Nephron progenitor cell (in vitro differentiated cells): ENCODE measurements around the gene WNT2B.

ENCODE experiments used
- DNase-seq: peaks from one replicate; pipeline ENCODE4 v3.0.0; 2021
- H3K27ac Mint-ChIP-seq: 2 replicates; pipeline ENCODE4 v1.8.0; 2021; ENCODE audit warnings: mild to moderate bottlenecking, moderate library complexity, mixed read lengths
- H3K27me3 Mint-ChIP-seq: 2 replicates; pipeline ENCODE4 v1.8.0; 2021; ENCODE audit warnings: mild to moderate bottlenecking, low read depth, mixed read lengths; ENCODE audit not compliant: poor library complexity
- H3K36me3 Mint-ChIP-seq: 2 replicates; pipeline ENCODE4 v1.8.0; 2021; ENCODE audit warnings: low read depth, mixed read lengths
- H3K4me1 Mint-ChIP-seq: 2 replicates; pipeline ENCODE4 v1.8.0; 2021; ENCODE audit warnings: mixed read lengths
- H3K4me3 Mint-ChIP-seq: 2 replicates; pipeline ENCODE4 v1.8.0; 2021; ENCODE audit warnings: mild to moderate bottlenecking, moderate library complexity, mixed read lengths
- H3K9me3 Mint-ChIP-seq: 2 replicates; pipeline ENCODE4 v1.8.0; 2021; ENCODE audit warnings: mild to moderate bottlenecking, moderate library complexity, mixed read lengths
- CTCF ChIP-seq: fragments of 200-600 bp; sonication (generic); IDR thresholded peaks from 2 replicates; pipeline ENCODE4 v1.5.0; 2021; ENCODE audit warnings: antibody characterized with exemption

WNT2B gene

DNA sequence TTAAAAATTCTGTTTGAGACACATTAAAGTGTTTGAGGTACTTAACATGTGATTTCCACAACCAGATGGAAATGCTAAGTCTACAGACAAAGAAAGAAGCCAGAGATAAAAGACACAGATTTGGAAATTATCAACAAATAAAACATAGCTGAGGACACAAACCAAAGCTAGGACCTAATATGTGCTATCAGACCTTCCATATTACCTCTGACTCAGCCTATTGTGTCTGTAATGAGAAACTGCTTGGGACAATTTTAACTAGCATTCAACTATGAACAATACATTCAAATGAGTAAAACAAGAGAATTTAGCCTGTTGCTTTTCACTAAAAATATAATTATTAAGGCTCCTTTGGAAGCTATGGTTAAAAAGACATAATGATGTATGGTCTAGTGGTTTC, 54.6 kb downstream of the WNT2B start:
- H3K4me3 Mint-ChIP-seq = no peak overlapping the region
- no peak for TF ChIP-seq CTCF
- no peaks in the 10 kb centered on the region for H3K9me3 Mint-ChIP-seq
- H3K27ac Mint-ChIP-seq = no peak overlapping the region
- no peaks in the 10 kb centered on the region for H3K4me1 Mint-ChIP-seq
- peaks cover 30% of the 10 kb centered on the region for H3K36me3 Mint-ChIP-seq
- DNase-seq = no peak
- no peaks in the 10 kb centered on the region for H3K27me3 Mint-ChIP-seq

DNA sequence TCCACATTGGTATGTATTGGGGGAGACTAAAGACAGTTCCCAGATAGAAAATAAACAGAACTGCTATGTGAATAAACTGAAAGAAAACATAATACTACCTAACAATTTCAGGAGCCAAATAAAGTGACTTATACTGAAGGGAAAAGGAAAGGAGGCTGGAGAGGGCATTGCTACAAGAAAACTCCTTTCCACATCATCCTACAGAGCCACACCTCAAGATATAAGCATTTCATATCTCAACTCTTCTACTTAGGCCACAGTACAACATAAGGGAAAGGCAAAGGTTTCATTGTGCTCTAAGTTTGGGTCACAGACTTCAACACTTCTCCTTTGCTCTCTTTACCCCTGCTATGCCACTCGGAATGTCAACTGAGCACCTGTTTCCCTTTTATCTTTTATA, 55.3 kb downstream of the WNT2B start:
- Mint-ChIP-seq H3K4me1 (no peaks in the 10 kb centered on the region), H3K27me3 (no peaks in the 10 kb centered on the region), H3K36me3 (peaks cover 34% of the 10 kb centered on the region), H3K9me3 (no peaks in the 10 kb centered on the region), H3K27ac (no peak overlapping the region), H3K4me3 (no peak overlapping the region)
- no peak for TF ChIP-seq CTCF
- DNase-seq = no peak

GRCh38 chr1:112565800-112566199, 57.0 kb downstream of the WNT2B start:
- Mint-ChIP-seq H3K27me3 (no peaks in the 10 kb centered on the region), H3K4me3 (no peak overlapping the region), H3K9me3 (no peaks in the 10 kb centered on the region), H3K36me3 (peaks cover 34% of the 10 kb centered on the region), H3K4me1 (no peaks in the 10 kb centered on the region), H3K27ac (no peak overlapping the region)
- no peak for TF ChIP-seq CTCF
- no peak for DNase-seq

GRCh38 chr1:112575154-112575804, 66.5 kb downstream of the WNT2B start:
- Mint-ChIP-seq H3K4me3 (no peak overlapping the region), H3K36me3 (peaks cover 60% of the 10 kb centered on the region), H3K27me3 (no peaks in the 10 kb centered on the region), H3K9me3 (peaks cover 10% of the 10 kb centered on the region), H3K27ac (no peak overlapping the region), H3K4me1 (no peaks in the 10 kb centered on the region)
- DNase-seq = no peak
- no peak for TF ChIP-seq CTCF

DNA sequence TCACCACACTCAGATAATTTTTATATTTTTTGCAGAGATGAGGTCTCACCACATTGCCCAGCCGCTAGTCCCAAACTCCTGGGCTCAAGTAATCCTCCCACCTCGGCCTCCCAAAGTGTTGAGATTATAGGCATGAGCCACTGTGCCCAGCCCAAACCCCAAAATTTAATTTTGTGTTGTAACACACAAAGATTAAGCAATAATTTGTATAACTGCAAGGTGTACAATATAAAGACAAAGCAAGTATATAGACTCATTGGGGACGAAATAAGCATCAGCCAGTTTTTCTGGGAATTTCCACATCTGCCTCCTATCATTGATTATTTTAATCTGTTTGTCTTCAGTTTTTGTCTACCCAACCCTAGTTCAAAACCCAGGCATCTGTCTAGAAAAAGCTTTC, 67.5 kb downstream of the WNT2B start:
- Mint-ChIP-seq H3K4me3 (no peak overlapping the region), H3K27ac (no peak overlapping the region), H3K27me3 (no peaks in the 10 kb centered on the region), H3K36me3 (peaks cover 63% of the 10 kb centered on the region), H3K4me1 (no peaks in the 10 kb centered on the region), H3K9me3 (peaks cover 10% of the 10 kb centered on the region)
- TF ChIP-seq CTCF = no peak
- DNase-seq = no peak
